Daoy (cell line): ENCODE results near the gene SEMA3F. TPM values are rescaled to one million over a fixed set of nuclear protein-coding genes. Genes with fewer than 3 reads are reported as not detected.
A peak's percentile ranks its signal among the peaks of the same experiment; 100 is the strongest.

Source experiments
- DNase-seq: peaks from one replicate; pipeline ENCODE4 v3.0.0-alpha.2; 2015; ENCODE audit warnings: low read depth
- total RNA-seq: library from RNA; depleted of rRNA; stranded (reverse); fragments of >200 nt; shearing (Covaris generic); gene quantifications from 2 replicates; pipeline ENCODE4 v1.2.3, GENCODE V29; 2014; rRNA removed

Gene SEMA3F
- total RNA-seq, 1 experiment from 2014 or later, result 0.51 TPM

DNA sequence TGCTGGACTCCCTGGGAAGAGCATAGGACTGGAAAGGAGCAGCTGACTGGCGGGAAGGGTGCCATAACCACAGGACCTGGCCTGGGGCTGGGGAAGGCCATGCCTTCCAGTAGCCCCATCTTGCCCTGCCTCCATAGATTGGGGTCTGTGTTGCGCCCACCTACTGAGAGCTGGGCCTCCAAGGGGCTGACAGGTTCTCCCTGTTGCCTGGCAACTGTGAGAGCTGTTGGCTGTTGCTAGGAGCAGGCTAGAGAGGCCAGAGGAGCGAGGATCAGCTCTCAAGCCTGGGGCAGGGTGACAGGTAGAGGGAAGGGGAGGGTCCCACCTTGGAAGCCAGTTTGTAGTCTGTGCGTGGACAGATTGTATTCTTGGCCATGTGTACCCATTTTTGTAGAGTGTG is 78.1 kb downstream of the SEMA3F start:
- no peak for DNase-seq

DNA sequence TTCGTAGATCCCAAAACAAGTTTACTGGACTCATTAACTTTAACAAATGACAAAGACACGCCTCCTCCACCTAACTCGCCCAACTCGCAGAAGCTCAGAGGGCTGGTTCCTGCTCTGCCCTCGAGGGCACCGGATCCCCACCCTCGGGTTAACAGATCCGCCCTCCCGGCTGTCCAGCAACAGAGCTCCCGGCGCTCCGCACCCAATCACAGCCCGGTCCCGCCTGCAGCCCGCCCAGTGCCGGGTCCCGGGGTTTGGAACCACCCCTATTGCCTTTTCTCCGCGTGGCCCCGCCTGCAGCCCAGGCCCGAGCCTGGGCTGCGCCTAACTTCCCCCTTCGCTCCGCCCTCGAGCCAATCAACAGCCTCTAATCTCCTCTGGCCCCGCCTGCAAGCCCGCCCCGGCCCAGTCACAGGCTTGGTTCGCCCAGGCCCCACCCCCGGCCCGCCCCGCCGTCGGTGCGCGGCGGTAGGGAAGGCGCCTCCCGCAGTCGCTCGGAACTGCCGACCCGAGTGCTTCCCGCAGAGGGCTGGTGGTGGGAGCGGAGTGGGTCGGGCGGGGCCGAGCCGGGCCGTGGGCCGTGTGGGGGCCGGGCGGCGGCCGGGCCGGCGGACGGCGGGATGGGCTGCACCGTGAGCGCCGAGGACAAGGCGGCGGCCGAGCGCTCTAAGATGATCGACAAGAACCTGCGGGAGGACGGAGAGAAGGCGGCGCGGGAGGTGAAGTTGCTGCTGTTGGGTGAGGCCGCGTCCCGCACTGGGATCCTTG is 80.8 kb downstream of the SEMA3F start, which contains the start of gene GNAI2:
TSS of gene GNAI2 (plus strand) at position 489 of the 768 bp plus-strand sequence. CDS start at position 621, 132 bp downstream.
- peak; percentile 98 for DNase-seq

GRCh38 chr3:50236484-50237132 is 81.5 kb downstream of the SEMA3F start:
- DNase-seq, result no peak

DNA sequence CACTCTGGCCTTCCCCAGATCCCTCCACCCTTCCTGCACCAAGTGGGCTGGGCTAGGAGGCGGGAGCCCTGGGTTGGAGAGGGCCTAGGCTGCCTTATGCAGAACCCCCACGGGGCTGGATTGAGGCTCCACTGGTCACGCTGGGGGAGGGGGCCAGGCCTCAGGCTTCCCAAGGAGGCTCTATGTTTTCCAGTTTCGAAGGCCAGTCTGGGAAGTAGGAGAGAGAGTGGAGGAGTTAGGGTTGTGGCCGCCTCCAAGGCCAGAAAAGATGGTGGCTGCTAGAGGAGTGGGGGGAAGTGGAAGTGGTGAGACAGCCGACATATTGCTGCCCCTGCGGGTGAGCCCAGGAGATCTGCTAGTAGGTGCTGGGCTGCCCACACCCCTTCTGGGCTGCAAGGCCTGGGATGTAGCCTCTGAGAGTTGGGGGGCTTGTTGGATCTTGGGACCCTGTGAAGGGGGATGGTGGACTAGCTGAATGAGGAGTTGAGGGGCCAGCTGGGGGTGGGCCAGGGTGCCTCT is 82.1 kb downstream of the SEMA3F start:
- DNase-seq, result peak; percentile 33

DNA sequence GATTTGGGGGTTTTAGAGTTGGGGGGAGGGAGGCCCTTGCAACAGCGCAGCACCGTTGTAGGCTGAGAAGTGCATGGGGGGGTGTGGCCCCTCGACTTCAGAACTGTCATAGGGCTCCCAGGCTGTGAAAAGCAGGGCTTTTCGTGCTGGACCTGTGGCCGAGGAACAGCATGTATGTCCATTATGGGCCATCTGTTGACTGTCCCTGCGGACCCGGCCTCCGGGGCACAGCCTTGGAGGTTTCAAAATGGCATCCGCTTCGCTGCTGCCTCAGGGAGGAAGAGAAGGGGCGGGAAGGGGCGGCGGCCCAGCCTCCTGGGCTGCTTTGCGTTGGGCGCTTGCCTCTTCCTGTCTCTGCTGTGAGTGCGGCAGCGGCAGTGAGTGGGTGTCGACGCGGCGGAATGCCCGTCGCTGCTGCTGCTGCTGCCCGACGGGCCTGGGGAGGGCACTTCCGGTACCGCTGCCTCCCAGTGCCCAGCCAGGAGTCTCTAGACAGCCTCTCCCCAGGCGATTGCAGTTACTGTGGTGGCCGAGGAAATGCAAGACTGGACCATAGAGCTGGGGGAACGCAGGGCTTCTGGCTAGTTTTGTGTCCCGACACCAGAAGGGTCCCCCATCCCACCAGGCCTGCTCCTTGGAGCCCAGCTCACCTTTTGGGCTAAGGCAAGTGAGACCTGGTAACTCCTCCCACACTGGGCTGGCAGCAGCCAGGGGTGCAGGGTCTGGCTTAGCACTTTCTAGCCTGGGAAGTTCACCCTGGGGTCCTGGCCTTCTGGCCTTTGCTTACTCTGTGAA is 82.8 kb downstream of the SEMA3F start:
- peak; percentile 90 for DNase-seq

DNA sequence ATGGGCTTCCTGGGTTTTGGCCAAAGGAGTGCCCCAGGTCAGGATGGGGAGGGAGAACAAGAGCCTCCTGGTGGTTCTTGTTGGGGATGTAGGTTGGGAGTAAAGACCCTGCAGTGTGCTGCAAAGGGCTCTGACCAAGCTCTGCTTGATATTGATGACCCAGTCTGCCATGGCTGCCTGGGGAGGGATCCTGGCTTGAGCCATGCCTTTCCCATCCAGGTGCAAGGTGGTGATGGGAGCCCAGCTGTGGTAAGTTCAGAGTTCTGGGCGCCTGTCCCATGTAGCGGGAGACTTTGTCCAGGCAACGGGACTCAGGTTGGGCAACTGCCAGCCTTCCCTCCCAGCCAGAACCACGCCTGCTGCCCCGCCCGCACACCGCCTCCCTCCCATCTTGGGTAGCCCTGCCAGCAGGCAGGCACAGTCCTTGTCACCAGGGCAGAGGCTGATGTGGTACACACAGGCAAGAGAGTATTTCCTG is 83.5 kb downstream of the SEMA3F start:
- DNase-seq, result peak; percentile 46

Other genes starting within 250 kb of the SEMA3F start
- gene MON1A, start 225.5 kb upstream of the SEMA3F start, total RNA-seq, result 7.9 and 14.1 TPM in 2 replicates
- gene RBM6, start 215.2 kb upstream of the SEMA3F start, total RNA-seq, result 41.7 and 68.2 TPM in 2 replicates
- gene RBM5, start 66.4 kb upstream of the SEMA3F start, total RNA-seq, result 41.2 and 62.9 TPM in 2 replicates
- not detected in 2 replicates for gene GNAT1, start 36.3 kb downstream of the SEMA3F start, total RNA-seq
- gene SLC38A3, start 49.9 kb downstream of the SEMA3F start, total RNA-seq, result not detected in 2 replicates
- 139 and 163 TPM in 2 replicates for gene GNAI2, start 80.9 kb downstream of the SEMA3F start, total RNA-seq
- 2.6 and 5.0 TPM in 2 replicates for gene SEMA3B, start 113.8 kb downstream of the SEMA3F start, total RNA-seq
- gene LSMEM2, start 123.8 kb downstream of the SEMA3F start, total RNA-seq, result 1.1 TPM in 1 of 2 replicates, not detected in the other
- 83.4 and 96.4 TPM in 2 replicates for gene IFRD2, start 137.1 kb downstream of the SEMA3F start, total RNA-seq
- 2.6 and 3.7 TPM in 2 replicates for gene HYAL3, start 144.1 kb downstream of the SEMA3F start, total RNA-seq
- 0.95 and 1.9 TPM in 2 replicates for gene NAA80, start 144.1 kb downstream of the SEMA3F start, total RNA-seq
- 0.06 TPM in 1 of 2 replicates, not detected in the other for gene HYAL1, start 148.2 kb downstream of the SEMA3F start, total RNA-seq
- 23.5 and 31.0 TPM in 2 replicates for gene HYAL2, start 167.4 kb downstream of the SEMA3F start, total RNA-seq
- gene TUSC2, start 172.9 kb downstream of the SEMA3F start, total RNA-seq, result 44.3 and 51.3 TPM in 2 replicates
- gene RASSF1, start 185.5 kb downstream of the SEMA3F start, total RNA-seq, result 12.7 and 21.2 TPM in 2 replicates
- gene ZMYND10, start 190.4 kb downstream of the SEMA3F start, total RNA-seq, result 0.06 and 0.17 TPM in 2 replicates
- 14.7 and 20.6 TPM in 2 replicates for gene NPRL2, start 195.5 kb downstream of the SEMA3F start, total RNA-seq
- 25.3 and 28.3 TPM in 2 replicates for gene CYB561D2, start 195.5 kb downstream of the SEMA3F start, total RNA-seq
- 26.6 and 33.9 TPM in 2 replicates for gene TMEM115, start 204.2 kb downstream of the SEMA3F start, total RNA-seq